IMR-90 (cell line): ENCODE measurements around the gene DLGAP4.

Experiments used
- BHLHE40 ChIP-seq: fragments of 150-350 bp; IDR thresholded peaks from 2 replicates; pipeline ENCODE4 v1.6.1; 2016; ENCODE audit warnings: mild to moderate bottlenecking, low read depth, low read length
- CTCF ChIP-seq: conservative IDR thresholded peaks from 2 replicates; pipeline ENCODE4 v1.5.1; 2012; ENCODE audit warnings: mild to moderate bottlenecking, low read depth, low read length, improper control_type of control experiment
- MAFK ChIP-seq: IDR thresholded peaks from 2 replicates; pipeline ENCODE4 v1.6.1; 2012; ENCODE audit warnings: low read depth, low read length, improper control_type of control experiment
- NFE2L2 ChIP-seq: fragments of 150-350 bp; IDR thresholded peaks from 2 replicates; pipeline ENCODE4 v1.6.1; 2016; ENCODE audit warnings: low read depth, mild to moderate bottlenecking, low read length
- POLR2A ChIP-seq: IDR thresholded peaks from 2 replicates; pipeline ENCODE4 v1.6.1; 2012; ENCODE audit warnings: mild to moderate bottlenecking, low read depth, low read length
- RCOR1 ChIP-seq: IDR thresholded peaks from 2 replicates; pipeline ENCODE4 v1.6.1; 2012; ENCODE audit warnings: mild to moderate bottlenecking, low read length, improper control_type of control experiment; ENCODE audit not compliant: insufficient replicate concordance
- SMC3 ChIP-seq: fragments of 150-350 bp; IDR thresholded peaks from 2 replicates; pipeline ENCODE4 v1.6.1; 2016; ENCODE audit warnings: low read depth, mild to moderate bottlenecking, antibody characterized with exemption, low read length, moderate library complexity

- TF ChIP-seq CTCF: no peak
- TF ChIP-seq NFE2L2: no peak
- TF ChIP-seq MAFK: no peak
- TF ChIP-seq SMC3: no peak
- no peak for TF ChIP-seq POLR2A
- no peak for TF ChIP-seq RCOR1
- TF ChIP-seq BHLHE40: no peak
Observed at GRCh38 chr20:36441027-36441414, 134.9 kb downstream of the DLGAP4 start.
